ENCODE data around the gene RAB17.

Gene RAB17

DNA sequence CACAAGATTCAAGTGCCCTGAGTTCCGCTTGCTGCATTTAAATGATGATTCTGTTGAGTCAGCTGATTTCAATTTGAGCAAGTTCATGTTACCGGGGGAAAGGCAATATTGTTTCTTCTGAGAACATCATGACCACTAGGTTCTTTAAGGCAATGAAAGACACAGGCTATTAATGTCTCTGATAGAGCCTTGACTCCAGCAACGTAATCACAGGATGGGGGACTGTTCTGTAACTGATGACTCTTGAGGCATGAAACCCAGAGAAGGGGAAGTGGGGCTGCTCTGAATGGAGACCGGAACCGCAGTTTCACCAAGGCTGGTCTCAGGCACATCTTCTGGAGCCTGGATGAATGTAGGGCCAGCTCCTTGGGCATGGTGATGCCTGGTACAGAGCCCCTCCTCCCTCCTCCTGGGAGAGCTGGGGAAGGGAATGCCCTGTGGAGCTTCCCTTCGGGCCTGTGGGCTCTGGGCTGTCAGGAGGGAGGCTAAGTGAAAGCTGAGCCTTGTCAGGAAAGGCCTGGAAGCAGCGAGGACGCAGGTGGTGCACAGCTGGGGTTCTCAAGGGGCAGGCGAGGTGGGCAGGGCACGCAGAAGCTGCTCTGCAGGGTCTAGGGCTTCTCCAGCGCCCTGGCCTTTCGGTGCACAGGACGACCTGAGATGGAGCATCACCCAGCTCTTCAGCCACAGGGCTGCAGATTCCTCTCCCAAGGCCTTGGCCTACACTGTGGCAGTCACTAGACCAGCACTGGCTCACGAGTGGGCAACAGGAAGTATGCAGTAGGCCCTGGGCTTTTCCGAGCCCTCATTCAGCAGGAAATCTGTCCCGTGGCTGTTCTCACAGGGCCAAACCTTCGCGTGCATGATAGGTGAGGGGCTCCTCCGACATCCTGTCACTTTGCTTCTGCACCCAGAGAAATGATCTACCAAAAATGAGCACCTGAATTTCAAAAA is 60.8 kb downstream of the RAB17 start:
- no peak overlapping the region for H3K4me2 ChIP-seq (ENCODE audit: low read depth, low read length, poor library complexity, severe bottlenecking)

DNA sequence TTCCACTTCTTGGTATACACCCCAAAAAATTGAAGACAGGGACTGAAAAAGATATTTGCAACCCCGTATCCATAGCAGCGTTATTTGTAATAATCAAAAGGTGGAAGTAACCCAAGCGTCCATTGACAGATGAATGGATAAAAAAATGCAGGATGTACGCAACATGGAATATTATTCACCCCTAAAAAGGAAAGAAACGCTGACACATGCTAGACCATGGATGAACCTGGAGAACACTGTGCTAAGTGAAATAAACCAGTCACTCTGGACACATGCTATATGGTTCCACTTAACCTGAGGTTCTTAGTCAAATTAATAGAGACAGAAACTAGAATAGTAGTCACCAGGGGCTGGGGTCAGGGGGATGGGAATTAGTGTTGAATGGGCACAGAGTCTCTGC is 62.8 kb downstream of the RAB17 start:
- no peaks in the 10 kb centered on the region for H3K36me3 ChIP-seq (ENCODE audit: insufficient read depth, low read length)
- H3K27me3 ChIP-seq (ENCODE audit: insufficient read depth, low read length, poor library complexity, severe bottlenecking): no peaks in the 10 kb centered on the region
- no peak overlapping the region for H3K4me3 ChIP-seq (ENCODE audit: low read length, poor library complexity, severe bottlenecking)
- no peak overlapping the region for H3K9ac ChIP-seq (ENCODE audit: low read depth, low read length, poor library complexity, severe bottlenecking)
- H3K9me3 ChIP-seq (ENCODE audit: insufficient read depth, low read depth, low read length): no peaks in the 10 kb centered on the region
- TF ChIP-seq EZH2phosphoT487 (IDR thresholded peaks at IDR 0.05; ENCODE audit: borderline replicate concordance) (no peak), CTCF (conservative IDR thresholded peaks at IDR 0.05; ENCODE audit: low read length) (no peak)
- no peaks in the 10 kb centered on the region for H4K20me1 ChIP-seq (ENCODE audit: insufficient read depth, low read length, poor library complexity, severe bottlenecking)
- no peaks in the 10 kb centered on the region for H3K4me1 ChIP-seq (ENCODE audit: insufficient read depth, low read length, poor library complexity, severe bottlenecking)
- no peaks in the 10 kb centered on the region for H3K9me2 ChIP-seq (replicated peaks; ENCODE audit: low read depth, low read length)
- no peak overlapping the region for H2AFZ ChIP-seq (ENCODE audit: low read length)
- no peak overlapping the region for H3K4me2 ChIP-seq (ENCODE audit: low read depth, low read length, poor library complexity, severe bottlenecking)
- H3K79me2 ChIP-seq (ENCODE audit: insufficient read depth, low read length): no peaks in the 10 kb centered on the region
- no peaks in the 10 kb centered on the region for H3F3A ChIP-seq (ENCODE audit: low read depth)

More for the DNA sequence above, 60.8 kb downstream of the RAB17 start:
- Histone ChIP-seq H3K27me3 (ENCODE audit: insufficient read depth, low read length, poor library complexity, severe bottlenecking) (no peaks in the 10 kb centered on the region), H3K79me2 (ENCODE audit: insufficient read depth, low read length) (no peaks in the 10 kb centered on the region), H3K4me1 (ENCODE audit: insufficient read depth, low read length, poor library complexity, severe bottlenecking) (no peaks in the 10 kb centered on the region), H3K9me2 (replicated peaks; ENCODE audit: low read depth, low read length) (no peaks in the 10 kb centered on the region), H2AFZ (ENCODE audit: low read length) (no peak overlapping the region), H3K36me3 (ENCODE audit: insufficient read depth, low read length) (no peaks in the 10 kb centered on the region), H3K9me3 (ENCODE audit: insufficient read depth, low read depth, low read length) (no peaks in the 10 kb centered on the region), H3K4me3 (ENCODE audit: low read length, poor library complexity, severe bottlenecking) (no peak overlapping the region), H4K20me1 (ENCODE audit: insufficient read depth, low read length, poor library complexity, severe bottlenecking) (no peaks in the 10 kb centered on the region), H3K9ac (ENCODE audit: low read depth, low read length, poor library complexity, severe bottlenecking) (no peak overlapping the region), H3F3A (ENCODE audit: low read depth) (no peaks in the 10 kb centered on the region)
- TF ChIP-seq CTCF (conservative IDR thresholded peaks at IDR 0.05; ENCODE audit: low read length) (no peak), EZH2phosphoT487 (IDR thresholded peaks at IDR 0.05; ENCODE audit: borderline replicate concordance) (no peak)

DNA sequence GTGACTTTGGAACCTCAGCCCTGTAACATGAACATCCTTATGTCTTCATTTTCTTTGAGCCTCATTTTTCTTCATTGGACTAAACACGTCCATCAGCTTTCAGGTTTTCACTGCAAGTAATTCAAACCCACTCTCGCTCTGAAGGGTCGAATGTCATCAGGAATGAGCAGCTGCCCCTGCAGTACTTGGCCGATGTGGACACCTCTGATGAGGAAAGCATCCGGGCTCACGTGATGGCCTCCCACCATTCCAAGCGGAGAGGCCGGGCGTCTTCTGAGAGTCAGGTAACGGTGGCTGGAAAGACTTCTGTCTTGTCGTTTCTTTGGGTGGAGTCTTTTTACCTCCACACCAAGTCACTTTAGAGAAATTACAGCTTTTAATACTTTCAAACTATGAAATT is 63.3 kb downstream of the RAB17 start:
- Histone ChIP-seq H3K9me2 (replicated peaks; ENCODE audit: low read depth, low read length) (no peaks in the 10 kb centered on the region), H3K4me3 (ENCODE audit: low read length, poor library complexity, severe bottlenecking) (no peak overlapping the region), H2AFZ (ENCODE audit: low read length) (no peak overlapping the region), H3K27me3 (ENCODE audit: insufficient read depth, low read length, poor library complexity, severe bottlenecking) (no peaks in the 10 kb centered on the region), H3K4me1 (ENCODE audit: insufficient read depth, low read length, poor library complexity, severe bottlenecking) (no peaks in the 10 kb centered on the region), H3F3A (ENCODE audit: low read depth) (no peaks in the 10 kb centered on the region), H3K9me3 (ENCODE audit: insufficient read depth, low read depth, low read length) (no peaks in the 10 kb centered on the region), H3K36me3 (ENCODE audit: insufficient read depth, low read length) (no peaks in the 10 kb centered on the region), H4K20me1 (ENCODE audit: insufficient read depth, low read length, poor library complexity, severe bottlenecking) (no peaks in the 10 kb centered on the region), H3K4me2 (ENCODE audit: low read depth, low read length, poor library complexity, severe bottlenecking) (no peak overlapping the region), H3K79me2 (ENCODE audit: insufficient read depth, low read length) (no peaks in the 10 kb centered on the region), H3K9ac (ENCODE audit: low read depth, low read length, poor library complexity, severe bottlenecking) (no peak overlapping the region)
- TF ChIP-seq EZH2phosphoT487 (IDR thresholded peaks at IDR 0.05; ENCODE audit: borderline replicate concordance) (no peak), CTCF (conservative IDR thresholded peaks at IDR 0.05; ENCODE audit: low read length) (no peak)
